Fibroblast of mammary gland (primary cell): ENCODE measurements around the gene SMARCA5.

Source experiments
- DNase-seq: peaks from one replicate; pipeline ENCODE4 v3.0.0-alpha.2; 2010; ENCODE audit warnings: low read depth
- H3K4me3 ChIP-seq: 2 replicates; pipeline ENCODE4 v1.5.1; 2011; ENCODE audit warnings: low read depth, mild to moderate bottlenecking, low read length, moderate library complexity; ENCODE audit not compliant: control insufficient read depth
- TF ChIP-seq, protein P1 (sequence below): conservative IDR thresholded peaks from 2 replicates; pipeline ENCODE4 v1.5.1; 2011; ENCODE audit warnings: low read depth, low read length, inconsistent platforms; ENCODE audit not compliant: control insufficient read depth, insufficient read depth

Gene SMARCA5

GRCh38 chr4:143606480-143606879 lies 93.0 kb downstream of the SMARCA5 start:
- TF ChIP-seq, protein P1, sequence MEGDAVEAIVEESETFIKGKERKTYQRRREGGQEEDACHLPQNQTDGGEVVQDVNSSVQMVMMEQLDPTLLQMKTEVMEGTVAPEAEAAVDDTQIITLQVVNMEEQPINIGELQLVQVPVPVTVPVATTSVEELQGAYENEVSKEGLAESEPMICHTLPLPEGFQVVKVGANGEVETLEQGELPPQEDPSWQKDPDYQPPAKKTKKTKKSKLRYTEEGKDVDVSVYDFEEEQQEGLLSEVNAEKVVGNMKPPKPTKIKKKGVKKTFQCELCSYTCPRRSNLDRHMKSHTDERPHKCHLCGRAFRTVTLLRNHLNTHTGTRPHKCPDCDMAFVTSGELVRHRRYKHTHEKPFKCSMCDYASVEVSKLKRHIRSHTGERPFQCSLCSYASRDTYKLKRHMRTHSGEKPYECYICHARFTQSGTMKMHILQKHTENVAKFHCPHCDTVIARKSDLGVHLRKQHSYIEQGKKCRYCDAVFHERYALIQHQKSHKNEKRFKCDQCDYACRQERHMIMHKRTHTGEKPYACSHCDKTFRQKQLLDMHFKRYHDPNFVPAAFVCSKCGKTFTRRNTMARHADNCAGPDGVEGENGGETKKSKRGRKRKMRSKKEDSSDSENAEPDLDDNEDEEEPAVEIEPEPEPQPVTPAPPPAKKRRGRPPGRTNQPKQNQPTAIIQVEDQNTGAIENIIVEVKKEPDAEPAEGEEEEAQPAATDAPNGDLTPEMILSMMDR: no peak
- DNase-seq: no peak
- H3K4me3 ChIP-seq: no peak overlapping the region
